GM12878 (cell line): ENCODE results near the gene FHOD3. TPM values are rescaled to one million over a fixed set of nuclear protein-coding genes. Genes with fewer than 3 reads are reported as not detected.

Experiments used
- BCL3 ChIP-seq: IDR thresholded peaks from 2 replicates; pipeline ENCODE4 v1.6.1; 2011; ENCODE audit warnings: borderline replicate concordance, low read depth, mild to moderate bottlenecking, moderate library complexity, low read length; ENCODE audit not compliant: insufficient read depth, poor library complexity, severe bottlenecking
- CBX3 ChIP-seq: fragments of 200-600 bp; sonication (generic); IDR thresholded peaks from 2 replicates; pipeline ENCODE4 v1.6.1; 2016; ENCODE audit warnings: low read depth, borderline replicate concordance
- E2F8 ChIP-seq: fragments of 450-650 bp; IDR thresholded peaks from 2 replicates; pipeline ENCODE4 v1.6.1; 2018; ENCODE audit warnings: mild to moderate bottlenecking, low read depth, moderate library complexity; ENCODE audit not compliant: partially characterized antibody
- IKZF1 ChIP-seq: fragments of 450-650 bp; conservative IDR thresholded peaks from 2 replicates; pipeline ENCODE4 v1.6.1; 2017; ENCODE audit warnings: antibody characterized with exemption, mild to moderate bottlenecking
- KDM1A ChIP-seq: fragments of 200-600 bp; sonication (generic); IDR thresholded peaks from 2 replicates; pipeline ENCODE4 v1.6.1; 2016; ENCODE audit warnings: borderline replicate concordance
- LARP7 ChIP-seq: fragments of 450-650 bp; IDR thresholded peaks from 2 replicates; pipeline ENCODE4 v1.6.1; 2017; ENCODE audit warnings: mild to moderate bottlenecking
- MEF2B ChIP-seq: fragments of 450-650 bp; IDR thresholded peaks from 2 replicates; pipeline ENCODE4 v1.6.1; 2018; ENCODE audit warnings: mild to moderate bottlenecking, moderate library complexity; ENCODE audit not compliant: partially characterized antibody, poor library complexity, severe bottlenecking
- MXI1 ChIP-seq: fragments of 150-350 bp; IDR thresholded peaks from 2 replicates; pipeline ENCODE4 v1.6.1; 2011; ENCODE audit warnings: low read depth, mild to moderate bottlenecking, inconsistent platforms, low read length, improper control_type of control experiment
- NFIC ChIP-seq: IDR thresholded peaks from 2 replicates; pipeline ENCODE4 v1.6.1; 2012; ENCODE audit warnings: low read depth, mild to moderate bottlenecking, inconsistent platforms, low read length, moderate library complexity
- NFXL1 ChIP-seq: fragments of 450-650 bp; IDR thresholded peaks from 2 replicates; pipeline ENCODE4 v1.6.1; 2017; ENCODE audit warnings: antibody characterized with exemption, mild to moderate bottlenecking, borderline replicate concordance
- NFYA ChIP-seq: IDR thresholded peaks from 2 replicates; pipeline ENCODE4 v1.6.1; 2011; ENCODE audit warnings: low read depth, mild to moderate bottlenecking, low read length, improper control_type of control experiment, borderline replicate concordance
- NFYB ChIP-seq: IDR thresholded peaks from 2 replicates; pipeline ENCODE4 v1.6.1; 2011; ENCODE audit warnings: low read depth, mild to moderate bottlenecking, low read length, improper control_type of control experiment, moderate library complexity; ENCODE audit not compliant: insufficient read depth
- NR2C2 ChIP-seq: IDR thresholded peaks from 2 replicates; pipeline ENCODE4 v1.6.1; 2011; ENCODE audit warnings: borderline replicate concordance, low read depth; ENCODE audit not compliant: control insufficient read depth, insufficient read length
- POLR2AphosphoS5 ChIP-seq: IDR thresholded peaks from 2 replicates; pipeline ENCODE4 v1.6.1; 2011; ENCODE audit warnings: mild to moderate bottlenecking, low read length, inconsistent platforms
- RBBP5 ChIP-seq: fragments of 200-600 bp; sonication (generic); conservative IDR thresholded peaks from 2 replicates; pipeline ENCODE4 v1.6.1; 2016
- REST ChIP-seq: IDR thresholded peaks from 2 replicates; pipeline ENCODE4 v1.6.1; 2012; ENCODE audit warnings: mild to moderate bottlenecking, low read depth, low read length
- TBL1XR1 ChIP-seq: IDR thresholded peaks from 2 replicates; pipeline ENCODE4 v1.6.1; 2012; ENCODE audit warnings: low read depth, low read length, improper control_type of control experiment
- TCF7 ChIP-seq: IDR thresholded peaks from 2 replicates; pipeline ENCODE4 v1.6.1; 2014; ENCODE audit warnings: antibody characterized with exemption, borderline replicate concordance
- ZBTB11 ChIP-seq: fragments of 450-650 bp; formaldehyde crosslinking; IDR thresholded peaks from 2 replicates; pipeline ENCODE4 v1.5.0; 2022; ENCODE audit warnings: mild to moderate bottlenecking, missing genetic modification characterization
- ZNF207 ChIP-seq: fragments of 450-650 bp; IDR thresholded peaks from 2 replicates; pipeline ENCODE4 v1.6.1; 2014; ENCODE audit warnings: antibody characterized with exemption, mild to moderate bottlenecking, borderline replicate concordance
- ZNF274 ChIP-seq: IDR thresholded peaks from one replicate; pipeline ENCODE4 v1.8.0; 2011; ENCODE audit not compliant: insufficient read length, insufficient read depth
- polyA plus RNA-seq, 11 experiments: library from polyadenylated mRNA; depleted of rRNA in 4 of 11; unstranded in 6 of 11; stranded (reverse) in 5 of 11; fragments of >200 nt; fragmentation: Nextera tagmentation in 4 of 11; fragmentation: Illumina TruSeq in 1 of 11; extraction: Ambion mirVana in 4 of 11; extraction: Trizol in 1 of 11; gene quantifications; 1 replicate in 1 of 11; 2 replicates in 10 of 11; pipeline versions ENCODE4 v1.2.1 to v1.2.3, GENCODE V29; 2011 to 2016; ENCODE audit warnings: inconsistent platforms in 2 of 11, missing spikeins in 2 of 11, low read depth in 1 of 11
- total RNA-seq, 4 experiments: library from RNA; depleted of rRNA in 3 of 4; stranded (reverse); fragments of >200 nt in 3 of 4; fragmentation: Illumina TruSeq in 1 of 4; extraction: Trizol in 1 of 4; gene quantifications; 2 replicates each; pipeline versions ENCODE4 v1.2.1 to v1.2.3, GENCODE V29; 2013 to 2021

FHOD3 gene
- total and polyA plus RNA-seq, 10 of the 15 experiments (the other 5 are each of a cell fraction or from before 2014, with no cell fraction given) = 0.77 to 26.7 (median 10.4) TPM

- TF ChIP-seq ZBTB11 (CRISPR knock-in tag) (no peak), TCF7 (no peak), NFYA (no peak), POLR2AphosphoS5 (no peak), ZNF207 (no peak), REST (no peak), NFXL1 (no peak), BCL3 (peak; percentile 83), NFYB (no peak), MEF2B (peak; percentile 18), NFIC (peak; percentile 79; the same call in 1 of the 2 replicates), CBX3 (no peak), RBBP5 (no peak), KDM1A (no peak), E2F8 (no peak), LARP7 (no peak), TBL1XR1 (no peak), ZNF274 (no peak), MXI1 (no peak), NR2C2 (no peak), IKZF1 (peak; percentile 80)
These were observed 340.7 kb downstream of the FHOD3 start (continued) for GRCh38 chr18:36638224-36638623.
